Epithelial cell of proximal tubule (primary cell): ENCODE measurements around the gene DYSF. TPM values are rescaled to one million over a fixed set of nuclear protein-coding genes. Genes with fewer than 3 reads are reported as not detected.

ENCODE experiments used
- DNase-seq: peaks from one replicate; pipeline ENCODE4 v3.0.0-alpha.2; 2011; ENCODE audit warnings: low read depth
- H3K4me3 ChIP-seq: 2 replicates; pipeline ENCODE4 v1.5.1; 2011; ENCODE audit warnings: low read depth, mild to moderate bottlenecking, low read length
- CTCF ChIP-seq: conservative IDR thresholded peaks from 2 replicates; pipeline ENCODE4 v1.5.1; 2012; ENCODE audit warnings: low read depth, mild to moderate bottlenecking, low read length
- total RNA-seq: library from RNA; depleted of rRNA; stranded (reverse); fragments of >200 nt; gene quantifications from 2 replicates; pipeline ENCODE4 v1.2.3, GENCODE V29; 2015

The DYSF gene
- total RNA-seq, 1 donor from 2014 or later, result 6.3 TPM

GRCh38 chr2:71466301-71467179, 13.2 kb downstream of the DYSF start:
- DNase-seq, result no peak
- TF ChIP-seq CTCF, result no peak
- peak overlapping the region; percentile 60 for H3K4me3 ChIP-seq

DNA sequence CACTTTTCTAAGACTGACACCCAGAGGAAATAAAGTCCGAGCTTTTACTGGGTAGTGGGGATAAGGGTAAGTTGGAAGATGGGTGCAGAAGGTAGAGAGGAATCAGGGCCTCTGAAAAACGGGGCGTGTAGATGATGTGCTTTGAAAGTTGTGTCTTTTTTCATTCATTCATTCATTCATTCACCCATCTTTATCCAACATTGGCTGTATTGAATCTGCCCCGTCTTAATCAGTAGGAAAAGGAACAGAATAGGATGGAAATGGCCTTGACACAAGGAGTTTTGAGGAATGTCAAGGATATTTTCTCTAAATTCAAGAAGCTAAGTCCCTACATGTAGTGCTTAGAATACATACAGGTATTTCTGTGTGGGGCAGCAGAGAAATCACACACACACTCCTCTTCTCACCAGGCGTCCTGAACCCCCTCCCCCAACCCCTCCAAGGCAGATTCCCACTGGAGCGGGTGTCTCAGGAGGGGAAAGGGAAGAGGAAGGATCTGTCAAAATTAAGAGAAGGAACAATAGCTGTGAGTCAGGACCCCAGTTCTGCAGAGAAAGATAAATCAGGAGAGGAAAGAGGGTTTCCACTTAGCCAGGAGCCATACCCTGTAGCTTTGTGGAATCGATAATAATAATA, 13.9 kb downstream of the DYSF start:
- peak overlapping the region; percentile 60 for H3K4me3 ChIP-seq
- TF ChIP-seq CTCF, result no peak
- DNase-seq, result no peak

GRCh38 chr2:71468279-71469015, 15.1 kb downstream of the DYSF start:
- DNase-seq, result no peak
- no peak overlapping the region for H3K4me3 ChIP-seq
- TF ChIP-seq CTCF, result no peak

GRCh38 chr2:71469403-71470398, 16.3 kb downstream of the DYSF start:
- DNase-seq, result no peak
- TF ChIP-seq CTCF, result no peak
- no peak overlapping the region for H3K4me3 ChIP-seq

DNA sequence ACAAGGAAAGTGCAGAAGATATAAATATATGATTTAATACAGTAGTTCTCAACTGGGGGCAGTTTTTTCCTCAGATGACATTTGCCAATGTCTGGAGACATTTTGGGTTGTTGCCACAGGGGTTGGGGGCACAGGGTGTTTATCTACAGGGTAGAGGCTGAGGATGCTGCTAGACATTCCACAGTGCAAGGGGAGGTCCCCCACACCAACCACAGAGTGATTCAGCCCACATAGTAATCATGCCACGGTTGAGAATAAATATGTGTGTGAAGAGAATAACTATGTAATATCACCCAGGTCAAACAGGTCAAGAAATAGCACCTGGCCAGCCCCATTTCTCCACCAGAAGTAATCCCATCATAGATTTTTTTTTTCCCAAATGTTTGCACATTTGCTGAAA, 17.9 kb downstream of the DYSF start:
- no peak overlapping the region for H3K4me3 ChIP-seq
- TF ChIP-seq CTCF, result no peak
- no peak for DNase-seq

DNA sequence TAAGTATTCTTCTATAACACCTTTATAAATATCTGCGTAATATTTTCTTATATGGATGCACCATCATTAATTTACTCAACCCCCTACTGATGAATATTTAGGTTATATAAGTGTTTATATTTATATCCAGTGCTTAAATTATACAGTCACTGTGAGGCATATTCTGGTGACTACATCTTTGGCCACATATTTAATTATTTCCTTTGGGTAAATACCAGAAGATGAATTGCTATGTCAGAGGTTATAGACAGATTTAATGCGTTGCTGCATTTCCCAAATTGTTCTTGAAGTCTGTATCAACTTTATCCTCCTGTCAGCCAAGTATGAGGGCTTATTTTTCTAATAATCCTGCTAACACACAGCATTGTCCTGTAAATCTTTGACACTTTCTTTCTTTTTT, 18.7 kb downstream of the DYSF start:
- TF ChIP-seq CTCF, result no peak
- DNase-seq, result no peak
- H3K4me3 ChIP-seq, result no peak overlapping the region
